COR-L47 (cell line): Measurements from ENCODE around the gene FTO.

ENCODE experiments used
- DNase-seq: peaks from one replicate; lab custom pipeline; 2025; lab: John Stamatoyannopoulos, UW

Gene FTO

GRCh38 chr16:54126907-54127306 is 423.0 kb downstream of the FTO start:
- no peak for DNase-seq

- DNase-seq: no peak
Observed at GRCh38 chr16:54128629-54129234, 424.8 kb downstream of the FTO start.

GRCh38 chr16:54129810-54130209 is 425.9 kb downstream of the FTO start:
- DNase-seq: no peak

- no peak for DNase-seq
Observed at GRCh38 chr16:54135361-54136275, 431.7 kb downstream of the FTO start.

GRCh38 chr16:54136276-54136625 is 432.3 kb downstream of the FTO start:
- DNase-seq: no peak

- DNase-seq: no peak
Observed at GRCh38 chr16:54140057-54140787, 436.3 kb downstream of the FTO start.

GRCh38 chr16:54140788-54141136 is 436.8 kb downstream of the FTO start:
- DNase-seq: no peak

- DNase-seq: no peak
Observed at GRCh38 chr16:54142787-54143186, 438.8 kb downstream of the FTO start.

- no peak for DNase-seq
Observed at GRCh38 chr16:54143410-54143809, 439.5 kb downstream of the FTO start.

- DNase-seq: no peak
Observed at GRCh38 chr16:54143934-54144571, 440.1 kb downstream of the FTO start.

- no peak for DNase-seq
Observed at GRCh38 chr16:54144572-54144947, 440.6 kb downstream of the FTO start.

- no peak for DNase-seq
Observed at GRCh38 chr16:54145881-54146280, 441.9 kb downstream of the FTO start.

- DNase-seq: no peak
Observed at GRCh38 chr16:54148974-54149373, 445.0 kb downstream of the FTO start.

GRCh38 chr16:54150861-54151260 is 446.9 kb downstream of the FTO start:
- DNase-seq: no peak

- no peak for DNase-seq
Observed at GRCh38 chr16:54152362-54153239, 448.6 kb downstream of the FTO start.

- DNase-seq: no peak
Observed at GRCh38 chr16:54153240-54153934, 449.4 kb downstream of the FTO start.

- no peak for DNase-seq
Observed at GRCh38 chr16:54156349-54156748, 452.4 kb downstream of the FTO start.

GRCh38 chr16:54158986-54159385 is 455.0 kb downstream of the FTO start:
- no peak for DNase-seq

- no peak for DNase-seq
Observed at GRCh38 chr16:54159490-54160080, 455.6 kb downstream of the FTO start.

- no peak for DNase-seq
Observed at GRCh38 chr16:54160252-54160860, 456.4 kb downstream of the FTO start.
